ENCODE data around the gene SFSWAP.

The SFSWAP gene

DNA sequence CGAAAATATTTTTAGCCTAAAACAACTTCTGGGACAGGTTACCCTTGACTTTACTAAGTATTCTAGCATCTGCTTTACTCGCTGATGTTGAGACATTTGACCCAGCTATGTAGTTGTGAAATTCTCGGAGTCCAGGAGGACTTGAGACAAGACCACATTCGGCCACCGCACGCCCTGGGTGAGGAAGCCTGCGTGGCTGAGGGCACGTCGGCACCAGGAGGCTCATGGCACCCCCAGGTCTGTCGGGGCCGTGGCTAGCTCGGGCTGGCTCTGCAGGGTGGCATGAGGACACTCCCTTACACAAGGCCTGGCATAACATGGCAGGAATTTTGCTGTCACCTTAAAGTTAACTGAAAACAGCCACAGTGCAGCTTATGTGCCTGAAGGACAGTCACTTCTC, 59.2 kb downstream of the SFSWAP start:
- Histone ChIP-seq H3K4me3 (no peak overlapping the region), H3K27ac (no peak overlapping the region), H3K27me3 (no peaks in the 10 kb centered on the region), H3K36me3 (peaks cover 71 to 97% (median 75%) of the 10 kb centered on the region in 3 donors), H3K4me1 (no peaks in the 10 kb centered on the region), H3K9me3 (no peaks in the 10 kb centered on the region)
- intact Hi-C loops (cut with DNase I; ENCODE audit: low total_unique reads), result no loop called here
- TF ChIP-seq, protein P1, sequence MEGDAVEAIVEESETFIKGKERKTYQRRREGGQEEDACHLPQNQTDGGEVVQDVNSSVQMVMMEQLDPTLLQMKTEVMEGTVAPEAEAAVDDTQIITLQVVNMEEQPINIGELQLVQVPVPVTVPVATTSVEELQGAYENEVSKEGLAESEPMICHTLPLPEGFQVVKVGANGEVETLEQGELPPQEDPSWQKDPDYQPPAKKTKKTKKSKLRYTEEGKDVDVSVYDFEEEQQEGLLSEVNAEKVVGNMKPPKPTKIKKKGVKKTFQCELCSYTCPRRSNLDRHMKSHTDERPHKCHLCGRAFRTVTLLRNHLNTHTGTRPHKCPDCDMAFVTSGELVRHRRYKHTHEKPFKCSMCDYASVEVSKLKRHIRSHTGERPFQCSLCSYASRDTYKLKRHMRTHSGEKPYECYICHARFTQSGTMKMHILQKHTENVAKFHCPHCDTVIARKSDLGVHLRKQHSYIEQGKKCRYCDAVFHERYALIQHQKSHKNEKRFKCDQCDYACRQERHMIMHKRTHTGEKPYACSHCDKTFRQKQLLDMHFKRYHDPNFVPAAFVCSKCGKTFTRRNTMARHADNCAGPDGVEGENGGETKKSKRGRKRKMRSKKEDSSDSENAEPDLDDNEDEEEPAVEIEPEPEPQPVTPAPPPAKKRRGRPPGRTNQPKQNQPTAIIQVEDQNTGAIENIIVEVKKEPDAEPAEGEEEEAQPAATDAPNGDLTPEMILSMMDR (IDR thresholded peaks at IDR 0.05), result no peak
- no peak for DNase-seq

DNA sequence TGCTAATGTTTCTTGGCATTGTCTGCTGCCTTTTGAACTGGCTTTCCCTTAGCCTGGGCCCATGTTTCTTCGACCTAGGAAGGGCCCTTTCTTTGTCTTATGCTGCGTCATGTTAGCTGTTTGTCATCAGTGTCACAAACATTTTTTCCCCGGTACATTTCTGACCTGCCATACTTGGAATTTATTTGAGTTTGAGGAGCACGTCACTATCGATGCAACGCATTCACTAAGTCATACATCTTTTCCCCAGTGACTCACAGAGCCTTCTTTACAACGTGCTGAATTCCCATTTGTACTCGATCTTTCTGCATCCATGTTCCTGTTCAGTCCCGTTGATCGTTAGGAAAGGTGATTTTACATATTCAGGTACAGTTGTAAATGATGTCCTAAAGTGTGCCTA, 61.1 kb downstream of the SFSWAP start:
- Histone ChIP-seq H3K27me3 (no peaks in the 10 kb centered on the region), H3K36me3 (peaks cover 61 to 92% (median 63%) of the 10 kb centered on the region in 3 donors), H3K4me3 (no peak overlapping the region), H3K27ac (no peak overlapping the region), H3K9me3 (no peaks in the 10 kb centered on the region), H3K4me1 (no peaks in the 10 kb centered on the region)
- intact Hi-C loops (cut with DNase I; ENCODE audit: low total_unique reads), result no loop called here
- no peak for DNase-seq
- TF ChIP-seq, protein P1 (IDR thresholded peaks at IDR 0.05), result no peak

DNA sequence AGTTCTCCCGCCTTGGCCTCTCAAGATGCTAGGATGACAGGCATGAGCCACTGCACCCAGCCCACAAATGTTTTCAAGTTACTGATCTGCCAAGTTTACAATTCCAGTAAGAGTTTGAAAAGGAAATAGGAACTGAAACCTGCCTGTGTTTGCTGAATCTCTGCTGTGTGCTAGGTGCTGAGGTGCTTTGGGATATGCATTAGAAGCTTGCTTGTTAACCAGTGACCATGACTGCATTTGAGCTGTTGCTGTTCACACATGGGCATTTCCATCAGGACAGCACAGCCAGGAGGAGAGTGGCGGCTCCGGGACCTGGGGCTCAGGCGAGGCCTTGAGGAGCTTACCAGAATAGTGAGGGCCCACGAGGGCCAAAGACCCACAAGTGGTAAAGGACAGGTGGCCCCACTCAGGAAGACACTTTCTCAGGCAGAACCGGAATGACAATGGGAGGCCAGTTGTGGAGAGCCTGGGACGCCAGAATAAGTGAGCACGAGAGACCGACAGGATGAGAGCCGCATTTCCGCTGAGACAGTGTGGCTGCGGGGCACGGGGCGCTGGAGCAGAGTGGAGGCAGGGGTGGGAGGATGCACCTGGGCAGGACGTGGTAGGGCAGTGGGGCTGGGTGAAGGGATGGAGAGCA, 62.8 kb downstream of the SFSWAP start:
- Histone ChIP-seq H3K4me1 (no peaks in the 10 kb centered on the region), H3K27me3 (no peaks in the 10 kb centered on the region), H3K9me3 (no peaks in the 10 kb centered on the region), H3K4me3 (no peak overlapping the region), H3K27ac (no peak overlapping the region), H3K36me3 (peaks cover 56 to 90% (median 62%) of the 10 kb centered on the region in 3 donors)
- DNase-seq, result no peak
- TF ChIP-seq, protein P1 (IDR thresholded peaks at IDR 0.05), result no peak
- intact Hi-C loops (cut with DNase I; ENCODE audit: low total_unique reads), result no loop called here

DNA sequence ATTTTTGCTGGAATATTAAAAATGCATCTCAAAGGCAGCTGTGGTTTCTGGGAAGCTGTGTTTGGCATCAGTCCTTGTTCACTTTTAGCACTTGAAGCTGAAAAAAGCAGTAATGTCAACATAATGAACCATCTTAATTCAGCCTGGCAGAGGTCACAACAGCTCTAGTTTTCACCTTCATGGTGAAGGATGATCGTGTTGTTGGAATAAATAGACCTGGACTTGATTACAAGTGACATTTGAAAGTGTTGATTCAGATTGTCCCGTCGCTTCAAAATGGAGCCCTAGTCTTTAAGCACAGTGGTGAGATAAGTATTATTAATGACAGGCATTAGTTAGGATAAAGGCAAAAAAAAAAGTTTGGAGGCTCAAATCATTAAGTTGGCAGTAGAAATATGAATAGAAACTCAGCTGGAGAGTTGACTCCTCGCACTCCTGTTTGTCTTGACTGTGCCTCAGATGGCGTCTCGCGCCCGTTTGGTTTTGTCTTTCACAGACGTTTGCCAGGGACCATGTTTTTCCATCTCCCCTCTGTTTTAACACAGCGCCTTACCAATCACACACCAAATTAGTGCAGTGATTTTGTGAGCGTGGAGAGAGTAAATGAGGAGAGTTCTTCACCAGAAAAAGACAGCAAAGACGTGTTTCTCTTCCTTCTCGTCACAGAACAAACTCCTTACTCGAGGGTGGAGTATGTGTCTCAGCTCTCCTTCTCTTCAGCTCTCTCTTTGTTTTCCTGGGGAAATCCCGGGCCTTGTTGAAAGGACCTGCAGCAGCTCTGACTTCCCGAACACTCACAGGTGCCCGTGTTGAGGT, 63.9 kb downstream of the SFSWAP start:
- H3K27ac ChIP-seq, result no peak overlapping the region
- no peaks in the 10 kb centered on the region for H3K4me1 ChIP-seq
- no peak overlapping the region for H3K4me3 ChIP-seq
- TF ChIP-seq, protein P1 (IDR thresholded peaks at IDR 0.05), result no peak
- peaks cover 60 to 90% (median 61%) of the 10 kb centered on the region in 3 donors for H3K36me3 ChIP-seq
- no peaks in the 10 kb centered on the region for H3K9me3 ChIP-seq
- H3K27me3 ChIP-seq, result no peaks in the 10 kb centered on the region
- no peak for DNase-seq
- intact Hi-C loops (cut with DNase I; ENCODE audit: low total_unique reads), result no loop called here

DNA sequence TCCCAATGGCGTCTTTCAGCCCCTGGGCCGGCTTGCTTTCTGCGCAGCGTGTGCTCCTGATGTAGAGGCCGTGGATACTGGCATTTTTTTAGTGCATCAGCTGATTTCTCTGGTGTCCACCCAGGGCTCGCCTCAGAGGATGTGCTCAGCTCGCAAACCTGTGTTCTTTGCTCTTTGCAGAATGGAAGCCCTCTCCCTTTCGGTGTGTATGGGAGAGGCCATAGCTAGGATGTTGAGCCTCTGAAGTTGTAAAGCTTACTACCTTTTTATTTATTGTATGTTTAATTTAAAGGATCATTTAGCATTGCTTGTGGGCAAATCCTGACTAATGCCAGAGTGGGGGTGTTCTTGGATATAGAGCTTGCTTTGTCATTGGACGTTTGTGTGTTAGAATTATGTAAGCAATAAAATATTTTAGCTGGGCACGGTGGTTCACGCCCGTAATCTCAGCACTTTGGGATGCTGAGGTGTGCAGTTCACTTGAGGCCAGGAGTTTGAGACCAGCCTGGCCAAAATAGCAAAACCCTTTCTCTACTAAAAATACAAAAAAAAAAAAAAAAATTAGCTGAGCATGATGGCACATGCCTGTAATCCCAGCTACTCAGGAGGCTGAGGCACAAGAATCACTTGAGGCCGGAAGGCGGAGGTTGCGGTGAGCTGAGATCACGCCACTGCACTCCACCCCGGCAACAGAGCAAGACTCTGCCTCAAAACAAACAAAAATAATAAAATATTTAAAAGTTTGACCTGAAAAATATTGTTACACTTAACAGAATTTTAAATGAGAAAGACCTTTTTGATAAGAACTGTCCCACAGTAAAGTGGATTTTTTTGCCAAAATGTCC, 64.7 kb downstream of the SFSWAP start:
- intact Hi-C loops (cut with DNase I; ENCODE audit: low total_unique reads), result no loop called here
- no peak for DNase-seq
- no peak overlapping the region for H3K27ac ChIP-seq
- no peaks in the 10 kb centered on the region for H3K27me3 ChIP-seq
- no peaks in the 10 kb centered on the region for H3K9me3 ChIP-seq
- H3K36me3 ChIP-seq, result peaks cover 59 to 90% (median 61%) of the 10 kb centered on the region in 3 donors
- TF ChIP-seq, protein P1 (IDR thresholded peaks at IDR 0.05), result no peak
- no peak overlapping the region for H3K4me3 ChIP-seq
- no peaks in the 10 kb centered on the region for H3K4me1 ChIP-seq
